GM23338 (cell line): Measurements from ENCODE around the gene TAS2R40. TPM values are rescaled to one million over a fixed set of nuclear protein-coding genes. Genes with fewer than 3 reads are reported as not detected.

ENCODE experiments used
- ATAC-seq: fragments of 200-7000 bp; cut with Tn5 transposase; 3 replicates; pipeline ENCODE4 v1.9.1; 2020
- DNase-seq: peaks from one replicate; pipeline ENCODE4 v3.0.0-alpha.2; 2015; ENCODE audit warnings: low spot score
- H2AFZ ChIP-seq: fragments of 200-600 bp; sonication (generic); 2 replicates; pipeline ENCODE4 v1.8.0; 2016; ENCODE audit warnings: antibody characterized with exemption, mild to moderate bottlenecking, moderate library complexity
- H3F3A ChIP-seq: fragments of 200-600 bp; sonication (generic); replicated peaks from 2 replicates; pipeline ENCODE4 v1.8.0; 2017; ENCODE audit warnings: antibody characterized with exemption, mixed run types, low read depth
- H3K27ac ChIP-seq: fragments of 200-600 bp; sonication (generic); 2 replicates; pipeline ENCODE4 v1.6.1; 2016; ENCODE audit warnings: low read depth
- H3K27me3 ChIP-seq: fragments of 200-600 bp; sonication (generic); 2 replicates; pipeline ENCODE4 v1.8.0; 2016; ENCODE audit warnings: mild to moderate bottlenecking, mixed run types, moderate library complexity; ENCODE audit not compliant: insufficient read depth
- H3K36me3 ChIP-seq: fragments of 200-600 bp; sonication (generic); 2 replicates; pipeline ENCODE4 v1.8.0; 2016; ENCODE audit warnings: mild to moderate bottlenecking; ENCODE audit not compliant: insufficient read depth
- H3K4me1 ChIP-seq: fragments of 200-600 bp; sonication (generic); 2 replicates; pipeline ENCODE4 v1.8.0; 2016; ENCODE audit warnings: mild to moderate bottlenecking, moderate library complexity; ENCODE audit not compliant: insufficient read depth
- H3K4me2 ChIP-seq: fragments of 200-600 bp; sonication (generic); 2 replicates; pipeline ENCODE4 v1.7.1; 2017; ENCODE audit warnings: mixed run types
- H3K4me3 ChIP-seq: fragments of 200-600 bp; sonication (generic); 2 replicates; pipeline ENCODE4 v1.6.1; 2016; ENCODE audit warnings: mixed run types
- H3K79me2 ChIP-seq: fragments of 200-600 bp; sonication (generic); replicated peaks from 2 replicates; pipeline ENCODE4 v1.8.0; 2017; ENCODE audit warnings: mild to moderate bottlenecking; ENCODE audit not compliant: insufficient read depth
- H3K9me2 ChIP-seq: fragments of 200-600 bp; sonication (generic); 2 replicates; pipeline ENCODE4 v1.8.0; 2017; ENCODE audit not compliant: insufficient read depth
- H4K20me1 ChIP-seq: fragments of 200-600 bp; sonication (generic); replicated peaks from 2 replicates; pipeline ENCODE4 v1.8.0; 2017; ENCODE audit warnings: mild to moderate bottlenecking; ENCODE audit not compliant: insufficient read depth
- H3K27ac Mint-ChIP-seq: 2 replicates; pipeline ENCODE4 v1.8.0; 2020; ENCODE audit warnings: inconsistent platforms, mild to moderate bottlenecking, moderate library complexity, mixed read lengths
- H3K27me3 Mint-ChIP-seq: 3 replicates; pipeline ENCODE4 v1.8.0; 2022; ENCODE audit warnings: low read depth, mild to moderate bottlenecking, moderate library complexity, mixed read lengths, inconsistent platforms; ENCODE audit not compliant: insufficient read depth, poor library complexity
- H3K36me3 Mint-ChIP-seq: 3 replicates; pipeline ENCODE4 v1.8.0; 2021; ENCODE audit warnings: low read depth, mild to moderate bottlenecking, inconsistent platforms, moderate library complexity, mixed read lengths
- H3K4me1 Mint-ChIP-seq: 3 replicates; pipeline ENCODE4 v1.8.0; 2020; ENCODE audit warnings: mild to moderate bottlenecking, inconsistent platforms, mixed read lengths
- H3K4me3 Mint-ChIP-seq: 3 replicates; pipeline ENCODE4 v1.8.0; 2021; ENCODE audit warnings: moderate library complexity, mild to moderate bottlenecking, inconsistent platforms, mixed read lengths
- H3K9me3 Mint-ChIP-seq: 3 replicates; pipeline ENCODE4 v1.8.0; 2020; ENCODE audit warnings: moderate library complexity, mild to moderate bottlenecking, inconsistent platforms, mixed read lengths
- ETS1 ChIP-seq: IDR thresholded peaks from 2 replicates; pipeline ENCODE4 v1.6.1; 2016; ENCODE audit warnings: antibody characterized with exemption
- JUNB ChIP-seq: IDR thresholded peaks from one replicate; pipeline ENCODE4 v1.6.1; 2016; ENCODE audit warnings: antibody characterized with exemption; ENCODE audit not compliant: unreplicated experiment
- NANOG ChIP-seq: IDR thresholded peaks from 2 replicates; pipeline ENCODE4 v1.6.1; 2016; ENCODE audit warnings: antibody characterized with exemption, borderline replicate concordance
- POLR2AphosphoS5 ChIP-seq: IDR thresholded peaks from 2 replicates; pipeline ENCODE4 v1.6.1; 2016; ENCODE audit warnings: antibody characterized with exemption, low read depth
- ZNF462 ChIP-seq: fragments of 250-450 bp; sonication (Bioruptor Pico); IDR thresholded peaks from 2 replicates; pipeline ENCODE4 v1.5.0; 2020; ENCODE audit warnings: mild to moderate bottlenecking, moderate library complexity
- polyA plus RNA-seq: library from polyadenylated mRNA; unstranded; fragments of >200 nt; fragmentation: Nextera tagmentation; extraction: Ambion mirVana; gene quantifications from 2 replicates; pipeline ENCODE4 v1.2.1, GENCODE V29; 2016
- total RNA-seq: library from RNA; depleted of rRNA; stranded (reverse); fragments of >200 nt; shearing (Covaris generic); gene quantifications from 2 replicates; pipeline ENCODE4 v1.2.3, GENCODE V29; 2014

Gene TAS2R40
- total and polyA plus RNA-seq, 2 experiments from 2014 or later = not detected

DNA sequence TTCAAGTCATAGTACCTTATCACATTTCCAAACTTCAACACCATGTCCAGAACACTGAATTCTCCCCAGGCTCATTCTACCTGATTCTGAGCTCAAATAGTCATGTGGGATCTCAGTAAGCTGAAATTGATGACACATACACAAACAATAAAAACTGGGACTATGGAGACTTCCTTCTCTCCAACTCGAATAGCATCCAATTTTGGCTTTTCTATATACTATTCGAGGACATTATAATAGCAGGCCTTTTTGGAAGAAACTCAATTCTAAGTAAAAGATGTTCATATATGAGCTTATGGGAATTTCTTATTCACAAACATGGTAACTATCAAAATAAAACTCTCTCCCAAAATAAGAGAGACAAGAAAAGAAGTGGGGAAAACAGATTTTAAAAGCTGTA is 551 bp upstream of the TAS2R40 start:
- no peak overlapping the region for H3K27ac Mint-ChIP-seq
- H3K4me3 ChIP-seq = no peak overlapping the region
- no peaks in the 10 kb centered on the region for H3K9me2 ChIP-seq
- H4K20me1 ChIP-seq = no peaks in the 10 kb centered on the region
- H3K27me3 ChIP-seq = no peaks in the 10 kb centered on the region
- no peak for TF ChIP-seq NANOG
- no peak for TF ChIP-seq ETS1
- TF ChIP-seq POLR2AphosphoS5 = no peak
- no peak for ATAC-seq
- H3K36me3 ChIP-seq = no peaks in the 10 kb centered on the region
- no peaks in the 10 kb centered on the region for H3K4me1 ChIP-seq
- no peak overlapping the region for H3K4me3 Mint-ChIP-seq
- no peak overlapping the region for H3K4me2 ChIP-seq
- H3K36me3 Mint-ChIP-seq = no peaks in the 10 kb centered on the region
- H3F3A ChIP-seq = no peaks in the 10 kb centered on the region
- H3K27me3 Mint-ChIP-seq = no peaks in the 10 kb centered on the region
- no peak for DNase-seq
- H3K4me1 Mint-ChIP-seq = no peaks in the 10 kb centered on the region
- H2AFZ ChIP-seq = no peak overlapping the region
- H3K79me2 ChIP-seq = no peaks in the 10 kb centered on the region
- H3K9me3 Mint-ChIP-seq = no peaks in the 10 kb centered on the region
- no peak overlapping the region for H3K27ac ChIP-seq

GRCh38 chr7:143222782-143223181 is 945 bp downstream of the TAS2R40 start:
- Histone ChIP-seq H3K79me2 (no peaks in the 10 kb centered on the region), H3K4me1 (no peaks in the 10 kb centered on the region), H3K27ac (no peak overlapping the region), H3K27me3 (no peaks in the 10 kb centered on the region), H2AFZ (no peak overlapping the region), H3K36me3 (no peaks in the 10 kb centered on the region), H4K20me1 (no peaks in the 10 kb centered on the region), H3K9me2 (no peaks in the 10 kb centered on the region), H3K4me3 (no peak overlapping the region), H3K4me2 (no peak overlapping the region), H3F3A (no peaks in the 10 kb centered on the region)
- Mint-ChIP-seq H3K4me1 (no peaks in the 10 kb centered on the region), H3K4me3 (no peak overlapping the region), H3K27ac (no peak overlapping the region), H3K9me3 (no peaks in the 10 kb centered on the region), H3K27me3 (no peaks in the 10 kb centered on the region), H3K36me3 (no peaks in the 10 kb centered on the region)
- no peak for TF ChIP-seq ZNF462 (CRISPR knock-in tag)
- no peak for TF ChIP-seq JUNB
- TF ChIP-seq POLR2AphosphoS5 = no peak
- ATAC-seq = no peak
- DNase-seq = no peak
